ENCODE results near the gene RHEB.

DNA sequence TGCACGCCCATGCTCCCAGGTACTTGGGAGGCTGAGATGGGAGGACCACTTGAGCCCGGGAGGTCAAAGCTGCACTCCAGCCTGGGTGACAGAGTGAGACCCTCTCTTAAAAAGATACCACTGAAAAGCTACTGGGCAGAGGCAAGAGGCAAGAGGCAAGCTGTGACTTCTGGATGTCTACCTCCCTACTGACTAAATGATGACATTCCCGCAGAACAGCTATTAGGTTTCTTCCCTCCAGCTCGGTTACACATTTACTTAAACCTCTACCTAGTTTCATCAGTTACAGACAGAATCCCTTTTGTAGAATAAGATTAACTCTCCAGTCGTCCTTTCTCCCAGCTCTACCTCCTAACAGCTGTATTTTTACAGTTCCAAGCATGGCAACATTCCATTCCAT lies 21.2 kb downstream of the RHEB start:
- no peak for TF ChIP-seq RAD21 (IDR thresholded peaks at IDR 0.05; ENCODE audit: low read depth)
- TF ChIP-seq CREB1 (IDR thresholded peaks at IDR 0.05; ENCODE audit: low read depth), result no peak
- TF ChIP-seq, protein P1, sequence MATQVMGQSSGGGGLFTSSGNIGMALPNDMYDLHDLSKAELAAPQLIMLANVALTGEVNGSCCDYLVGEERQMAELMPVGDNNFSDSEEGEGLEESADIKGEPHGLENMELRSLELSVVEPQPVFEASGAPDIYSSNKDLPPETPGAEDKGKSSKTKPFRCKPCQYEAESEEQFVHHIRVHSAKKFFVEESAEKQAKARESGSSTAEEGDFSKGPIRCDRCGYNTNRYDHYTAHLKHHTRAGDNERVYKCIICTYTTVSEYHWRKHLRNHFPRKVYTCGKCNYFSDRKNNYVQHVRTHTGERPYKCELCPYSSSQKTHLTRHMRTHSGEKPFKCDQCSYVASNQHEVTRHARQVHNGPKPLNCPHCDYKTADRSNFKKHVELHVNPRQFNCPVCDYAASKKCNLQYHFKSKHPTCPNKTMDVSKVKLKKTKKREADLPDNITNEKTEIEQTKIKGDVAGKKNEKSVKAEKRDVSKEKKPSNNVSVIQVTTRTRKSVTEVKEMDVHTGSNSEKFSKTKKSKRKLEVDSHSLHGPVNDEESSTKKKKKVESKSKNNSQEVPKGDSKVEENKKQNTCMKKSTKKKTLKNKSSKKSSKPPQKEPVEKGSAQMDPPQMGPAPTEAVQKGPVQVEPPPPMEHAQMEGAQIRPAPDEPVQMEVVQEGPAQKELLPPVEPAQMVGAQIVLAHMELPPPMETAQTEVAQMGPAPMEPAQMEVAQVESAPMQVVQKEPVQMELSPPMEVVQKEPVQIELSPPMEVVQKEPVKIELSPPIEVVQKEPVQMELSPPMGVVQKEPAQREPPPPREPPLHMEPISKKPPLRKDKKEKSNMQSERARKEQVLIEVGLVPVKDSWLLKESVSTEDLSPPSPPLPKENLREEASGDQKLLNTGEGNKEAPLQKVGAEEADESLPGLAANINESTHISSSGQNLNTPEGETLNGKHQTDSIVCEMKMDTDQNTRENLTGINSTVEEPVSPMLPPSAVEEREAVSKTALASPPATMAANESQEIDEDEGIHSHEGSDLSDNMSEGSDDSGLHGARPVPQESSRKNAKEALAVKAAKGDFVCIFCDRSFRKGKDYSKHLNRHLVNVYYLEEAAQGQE (IDR thresholded peaks at IDR 0.05; ENCODE audit: low read depth), result no peak
- no peak for TF ChIP-seq EP300 (IDR thresholded peaks at IDR 0.05; ENCODE audit: borderline replicate concordance)
- no peak for TF ChIP-seq CEBPB (IDR thresholded peaks at IDR 0.05)
- TF ChIP-seq, protein P2, sequence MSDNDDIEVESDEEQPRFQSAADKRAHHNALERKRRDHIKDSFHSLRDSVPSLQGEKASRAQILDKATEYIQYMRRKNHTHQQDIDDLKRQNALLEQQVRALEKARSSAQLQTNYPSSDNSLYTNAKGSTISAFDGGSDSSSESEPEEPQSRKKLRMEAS (IDR thresholded peaks at IDR 0.05), result no peak
- TF ChIP-seq TAF1 (IDR thresholded peaks at IDR 0.05; ENCODE audit: low read depth), result no peak
- TF ChIP-seq TEAD4 (IDR thresholded peaks at IDR 0.05), result no peak
- no peak for TF ChIP-seq TCF12 (IDR thresholded peaks at IDR 0.05; ENCODE audit: low read depth)
- TF ChIP-seq ZBTB7A (IDR thresholded peaks at IDR 0.05; ENCODE audit: low read depth), result no peak
- no peak for TF ChIP-seq EGR1 (IDR thresholded peaks at IDR 0.05)
